Mesenchymal stem cell (in vitro differentiated cells and primary cell): Measurements from ENCODE around the gene CHMP4B.

ENCODE experiments used
- DNase-seq: peaks from one replicate; pipeline ENCODE4 v3.0.0-alpha.2; 2013
- H2AFZ ChIP-seq: one replicate; pipeline ENCODE4 v1.6.1; 2013; ENCODE audit warnings: low read depth, mild to moderate bottlenecking, control low read depth, inconsistent platforms, low read length, moderate library complexity
- H2AK5ac ChIP-seq: 2 replicates; pipeline ENCODE4 v1.6.1; 2013; ENCODE audit warnings: low read length, moderate library complexity, mild to moderate bottlenecking, inconsistent platforms; ENCODE audit not compliant: severe bottlenecking
- H2BK120ac ChIP-seq: one replicate; pipeline ENCODE4 v1.6.1; 2013; ENCODE audit warnings: low read depth, mild to moderate bottlenecking, inconsistent platforms, low read length, moderate library complexity
- H2BK12ac ChIP-seq, 2 experiments: one replicate each; pipeline ENCODE4 v1.6.1; 2013; ENCODE audit warnings: inconsistent platforms in 2 of 2, low read length in 2 of 2, mild to moderate bottlenecking in 2 of 2, moderate library complexity in 2 of 2, control low read depth in 1 of 2
- H2BK15ac ChIP-seq: one replicate; pipeline ENCODE4 v1.6.1; 2013; ENCODE audit warnings: mild to moderate bottlenecking, low read depth, inconsistent platforms; ENCODE audit not compliant: poor library complexity, severe bottlenecking
- H2BK5ac ChIP-seq: 2 replicates; pipeline ENCODE4 v1.6.1; 2013; ENCODE audit warnings: low read depth, mild to moderate bottlenecking, low read length, control low read depth, inconsistent platforms; ENCODE audit not compliant: poor library complexity, severe bottlenecking
- H3K14ac ChIP-seq, 2 experiments: one replicate each; pipeline ENCODE4 v1.6.1; 2013; ENCODE audit warnings: inconsistent platforms in 2 of 2, low read length in 2 of 2, control low read depth in 1 of 2, mild to moderate bottlenecking in 1 of 2, moderate library complexity in 1 of 2
- H3K18ac ChIP-seq, 2 experiments: one replicate each; pipeline ENCODE4 v1.6.1; 2013; ENCODE audit warnings: inconsistent platforms in 2 of 2, low read length in 2 of 2, control low read depth in 1 of 2, low read depth in 1 of 2, mild to moderate bottlenecking in 1 of 2
- H3K23ac ChIP-seq, 2 experiments: one replicate each; pipeline ENCODE4 v1.6.1; 2013; ENCODE audit warnings: inconsistent platforms in 2 of 2, low read length in 2 of 2, mild to moderate bottlenecking in 2 of 2, moderate library complexity in 2 of 2, control low read depth in 1 of 2
- H3K27ac ChIP-seq: 2 replicates; pipeline ENCODE4 v1.5.1; 2013; ENCODE audit warnings: mild to moderate bottlenecking, moderate library complexity, low read length, control low read depth, inconsistent platforms; ENCODE audit not compliant: poor library complexity, severe bottlenecking
- H3K27me3 ChIP-seq, 2 experiments: 2 replicates each; pipeline versions ENCODE4 v1.6.1 to v1.7.0; 2013; ENCODE audit warnings: low read length in 2 of 2, mild to moderate bottlenecking in 2 of 2, moderate library complexity in 2 of 2, control low read depth in 1 of 2, inconsistent platforms in 1 of 2; ENCODE audit not compliant: control insufficient read depth in 1 of 2, insufficient read depth in 1 of 2
- H3K36me3 ChIP-seq, 2 experiments: 2 replicates each; pipeline versions ENCODE4 v1.6.1 to v1.7.0; 2013; ENCODE audit warnings: low read length in 2 of 2, control low read depth in 1 of 2, inconsistent platforms in 1 of 2, low read depth in 1 of 2, mild to moderate bottlenecking in 1 of 2; ENCODE audit not compliant: insufficient read depth in 2 of 2, control insufficient read depth in 1 of 2
- H3K4ac ChIP-seq, 2 experiments: one replicate each; pipeline ENCODE4 v1.6.1; 2013; ENCODE audit warnings: inconsistent platforms in 2 of 2, low read length in 2 of 2, mild to moderate bottlenecking in 2 of 2, moderate library complexity in 2 of 2, control low read depth in 1 of 2, low read depth in 1 of 2
- H3K4me1 ChIP-seq: 2 replicates; pipeline ENCODE4 v1.6.1; 2013; ENCODE audit warnings: low read depth, low read length, control low read depth; ENCODE audit not compliant: control insufficient read depth, insufficient read depth
- H3K4me2 ChIP-seq: 2 replicates; pipeline ENCODE4 v1.6.1; 2013; ENCODE audit warnings: low read length, mild to moderate bottlenecking, inconsistent platforms; ENCODE audit not compliant: poor library complexity, severe bottlenecking
- H3K4me3 ChIP-seq, 2 experiments: 2 replicates each; pipeline versions ENCODE4 v1.5.1 to v1.7.0; 2013; ENCODE audit warnings: low read length in 2 of 2, mild to moderate bottlenecking in 2 of 2, control low read depth in 1 of 2, low read depth in 1 of 2; ENCODE audit not compliant: insufficient read depth in 1 of 2
- H3K79me1 ChIP-seq: replicated peaks from 2 replicates; pipeline ENCODE4 v1.6.1; 2013; ENCODE audit warnings: mild to moderate bottlenecking, control low read depth, low read length, inconsistent platforms; ENCODE audit not compliant: poor library complexity, severe bottlenecking
- H3K9ac ChIP-seq: 2 replicates; pipeline ENCODE4 v1.7.0; 2013; ENCODE audit warnings: mild to moderate bottlenecking, low read length, moderate library complexity
- H3K9me3 ChIP-seq: 2 replicates; pipeline ENCODE4 v1.7.0; 2013; ENCODE audit warnings: mild to moderate bottlenecking, low read length; ENCODE audit not compliant: control insufficient read depth
- H4K8ac ChIP-seq: one replicate; pipeline ENCODE4 v1.6.1; 2013; ENCODE audit warnings: inconsistent platforms, mild to moderate bottlenecking, low read length, moderate library complexity
- H4K91ac ChIP-seq: one replicate; pipeline ENCODE4 v1.6.1; 2013; ENCODE audit warnings: mild to moderate bottlenecking, low read length, inconsistent platforms
- WGBS: methylation state at CpG from one replicate; pipeline ENCODE4 v1.1.7; 2013; ENCODE audit warnings: mixed read lengths; 5-methylcytosine and 5-hydroxymethylcytosine counted together

CHMP4B gene

GRCh38 chr20:33796263-33796906, 14.8 kb upstream of the CHMP4B start:
- no peak overlapping the region for H3K18ac ChIP-seq
- WGBS, result 91% methylated on average over 8 of the region's 9 CpGs
- H3K14ac ChIP-seq, result no peak overlapping the region
- H3K79me1 ChIP-seq, result no peaks in the 10 kb centered on the region
- no peak overlapping the region for H2BK15ac ChIP-seq
- H3K9ac ChIP-seq, result no peak overlapping the region
- H3K9me3 ChIP-seq, result no peaks in the 10 kb centered on the region
- no peak overlapping the region for H4K8ac ChIP-seq
- H3K4me3 ChIP-seq, result no peak overlapping the region
- H2AFZ ChIP-seq, result no peak overlapping the region
- no peak overlapping the region for H3K23ac ChIP-seq
- no peak overlapping the region for H3K4me2 ChIP-seq
- H3K36me3 ChIP-seq, result peaks cover 0 to 8% of the 10 kb centered on the region in 2 experiments
- no peak overlapping the region for H2BK5ac ChIP-seq
- H2BK120ac ChIP-seq, result no peak overlapping the region
- H3K4ac ChIP-seq, result no peak overlapping the region
- H3K27ac ChIP-seq, result no peak overlapping the region
- H3K27me3 ChIP-seq, result no peaks in the 10 kb centered on the region
- H4K91ac ChIP-seq, result no peak overlapping the region
- H2BK12ac ChIP-seq, result no peak overlapping the region
- no peak for DNase-seq
- H3K4me1 ChIP-seq, result no peaks in the 10 kb centered on the region
- no peak overlapping the region for H2AK5ac ChIP-seq

GRCh38 chr20:33796907-33797544, 14.1 kb upstream of the CHMP4B start:
- H3K27me3 ChIP-seq, result no peaks in the 10 kb centered on the region
- H3K9ac ChIP-seq, result no peak overlapping the region
- no peak overlapping the region for H2AK5ac ChIP-seq
- no peak for DNase-seq
- no peak overlapping the region for H4K8ac ChIP-seq
- no peak overlapping the region for H2BK12ac ChIP-seq
- no peaks in the 10 kb centered on the region for H3K4me1 ChIP-seq
- no peaks in the 10 kb centered on the region for H3K79me1 ChIP-seq
- no peak overlapping the region for H2BK5ac ChIP-seq
- peaks cover 0 to 2% of the 10 kb centered on the region in 2 experiments for H3K36me3 ChIP-seq
- H2BK120ac ChIP-seq, result no peak overlapping the region
- no peak overlapping the region for H3K18ac ChIP-seq
- 85% methylated on average over 4 of the region's 5 CpGs for WGBS
- no peak overlapping the region for H4K91ac ChIP-seq
- H3K14ac ChIP-seq, result no peak overlapping the region
- H3K9me3 ChIP-seq, result no peaks in the 10 kb centered on the region
- no peak overlapping the region for H2BK15ac ChIP-seq
- no peak overlapping the region for H3K4me2 ChIP-seq
- no peak overlapping the region for H3K4ac ChIP-seq
- no peak overlapping the region for H3K23ac ChIP-seq
- H2AFZ ChIP-seq, result no peak overlapping the region
- H3K4me3 ChIP-seq, result no peak overlapping the region
- no peak overlapping the region for H3K27ac ChIP-seq

- no peak overlapping the region for H3K9ac ChIP-seq
- WGBS, result 91% methylated on average over 4 of the region's 4 CpGs
Observed at GRCh38 chr20:33798444-33798843, 12.7 kb upstream of the CHMP4B start.

DNA sequence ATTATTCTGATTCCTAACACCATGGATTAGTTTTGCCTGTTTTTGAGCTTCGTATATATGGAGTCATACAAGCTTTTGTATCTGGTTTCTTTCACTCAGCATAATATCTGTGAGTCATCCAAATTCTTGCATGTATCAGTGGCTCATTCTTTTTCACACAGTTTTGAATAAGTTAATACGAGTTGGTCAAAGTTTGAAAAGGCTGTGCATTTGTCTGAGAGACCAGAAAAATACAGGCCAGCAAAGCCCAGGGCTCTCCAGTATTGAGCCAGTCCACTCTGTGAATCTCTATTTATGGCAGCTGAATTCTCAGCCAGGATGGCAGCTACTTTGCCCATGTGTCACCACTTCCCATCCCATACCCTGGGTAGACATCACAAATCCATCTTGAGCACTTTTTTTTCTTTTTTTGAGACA, 7.2 kb upstream of the CHMP4B start:
- Histone ChIP-seq H3K4ac (peak overlapping the region in 1 of 2 experiments; percentile 16), H3K9ac (peak overlapping the region; percentile 73), H2BK120ac (no peak overlapping the region), H3K23ac (no peak overlapping the region), H4K8ac (peak overlapping the region; percentile 41), H3K36me3 (no peaks in the 10 kb centered on the region), H2AK5ac (no peak overlapping the region), H3K4me2 (peak overlapping the region; percentile 49), H3K4me1 (peaks cover 3% of the 10 kb centered on the region), H3K14ac (no peak overlapping the region), H3K18ac (peak overlapping the region in 1 of 2 experiments; percentile 70), H2BK12ac (no peak overlapping the region), H2BK15ac (no peak overlapping the region), H4K91ac (no peak overlapping the region), H3K27ac (peak overlapping the region; percentile 84), H2BK5ac (no peak overlapping the region), H3K79me1 (no peaks in the 10 kb centered on the region), H3K4me3 (no peak overlapping the region), H3K9me3 (no peaks in the 10 kb centered on the region), H2AFZ (no peak overlapping the region), H3K27me3 (no peaks in the 10 kb centered on the region)
- WGBS, result 25% methylated on average over 1 of the region's 2 CpGs
- DNase-seq, result peak; percentile 86

More at GRCh38 chr20:33798444-33798843, 12.7 kb upstream of the CHMP4B start:
- Histone ChIP-seq H3K79me1 (no peaks in the 10 kb centered on the region), H4K91ac (no peak overlapping the region), H2AK5ac (peak overlapping the region; percentile 19), H3K36me3 (no peaks in the 10 kb centered on the region), H3K4me2 (no peak overlapping the region), H2BK15ac (no peak overlapping the region), H3K14ac (no peak overlapping the region), H2AFZ (no peak overlapping the region), H3K4ac (no peak overlapping the region), H3K9me3 (no peaks in the 10 kb centered on the region), H3K27ac (no peak overlapping the region), H3K23ac (no peak overlapping the region), H3K27me3 (no peaks in the 10 kb centered on the region), H2BK12ac (no peak overlapping the region), H3K4me1 (no peaks in the 10 kb centered on the region), H2BK5ac (no peak overlapping the region), H2BK120ac (no peak overlapping the region), H3K4me3 (no peak overlapping the region), H3K18ac (no peak overlapping the region), H4K8ac (no peak overlapping the region)
- DNase-seq, result no peak
